Measurements from ENCODE around the gene EVC. TPM values are rescaled to one million over a fixed set of nuclear protein-coding genes. Genes with fewer than 3 reads are reported as not detected.

Gene EVC
- total RNA-seq, 1 donor from 2014 or later: 9.5 TPM

GRCh38 chr4:5719350-5720055, 8.5 kb downstream of the EVC start:
- TF ChIP-seq CTCF (IDR thresholded peaks at IDR 0.05; ENCODE audit: insufficient read depth, low read length, severe bottlenecking): no peak
- DNase-seq (ENCODE audit: low read depth): no peak

GRCh38 chr4:5720157-5720850, 9.3 kb downstream of the EVC start:
- peaks cover 8% of the 10 kb centered on the region for H3K36me3 ChIP-seq (ENCODE audit: control insufficient read depth, insufficient read depth, low read length)
- no peak overlapping the region for H3K4me3 ChIP-seq (ENCODE audit: low read depth, low read length)
- FAIRE-seq (no peak), DNase-seq (ENCODE audit: low read depth) (no peak)
- no peaks in the 10 kb centered on the region for H3K27me3 ChIP-seq (ENCODE audit: control insufficient read depth, insufficient read depth, low read length)
- TF ChIP-seq CTCF (IDR thresholded peaks at IDR 0.05; ENCODE audit: insufficient read depth, low read length, severe bottlenecking): no peak

More at GRCh38 chr4:5719350-5720055, 8.5 kb downstream of the EVC start:
- no peak overlapping the region for H3K4me3 ChIP-seq (ENCODE audit: low read depth, low read length)
- no peaks in the 10 kb centered on the region for H3K27me3 ChIP-seq (ENCODE audit: control insufficient read depth, insufficient read depth, low read length)
- FAIRE-seq: no peak
- H3K36me3 ChIP-seq (ENCODE audit: control insufficient read depth, insufficient read depth, low read length): peaks cover 8% of the 10 kb centered on the region

- peaks cover 8% of the 10 kb centered on the region for H3K36me3 ChIP-seq (ENCODE audit: control insufficient read depth, insufficient read depth, low read length)
- no peak for TF ChIP-seq CTCF (IDR thresholded peaks at IDR 0.05; ENCODE audit: insufficient read depth, low read length, severe bottlenecking)
- FAIRE-seq (no peak), DNase-seq (ENCODE audit: low read depth) (no peak)
- no peaks in the 10 kb centered on the region for H3K27me3 ChIP-seq (ENCODE audit: control insufficient read depth, insufficient read depth, low read length)
- H3K4me3 ChIP-seq (ENCODE audit: low read depth, low read length): no peak overlapping the region
Observed at GRCh38 chr4:5720980-5721379, 10.0 kb downstream of the EVC start.

GRCh38 chr4:5721923-5722322, 10.9 kb downstream of the EVC start:
- peaks cover 11% of the 10 kb centered on the region for H3K36me3 ChIP-seq (ENCODE audit: control insufficient read depth, insufficient read depth, low read length)
- no peak for FAIRE-seq

GRCh38 chr4:5722328-5722727, 11.3 kb downstream of the EVC start:
- DNase-seq (ENCODE audit: low read depth) (peak; percentile 27), FAIRE-seq (no peak)
- Histone ChIP-seq H3K27me3 (ENCODE audit: control insufficient read depth, insufficient read depth, low read length) (no peaks in the 10 kb centered on the region), H3K4me3 (ENCODE audit: low read depth, low read length) (no peak overlapping the region), H3K36me3 (ENCODE audit: control insufficient read depth, insufficient read depth, low read length) (peaks cover 11% of the 10 kb centered on the region)
- TF ChIP-seq CTCF (IDR thresholded peaks at IDR 0.05; ENCODE audit: insufficient read depth, low read length, severe bottlenecking): no peak

More at GRCh38 chr4:5721923-5722322, 10.9 kb downstream of the EVC start:
- no peak for TF ChIP-seq CTCF (IDR thresholded peaks at IDR 0.05; ENCODE audit: insufficient read depth, low read length, severe bottlenecking)
- Histone ChIP-seq H3K27me3 (ENCODE audit: control insufficient read depth, insufficient read depth, low read length) (no peaks in the 10 kb centered on the region), H3K4me3 (ENCODE audit: low read depth, low read length) (no peak overlapping the region)
- no peak for DNase-seq (ENCODE audit: low read depth)
